Fibroblast of mammary gland (primary cell): ENCODE results near the gene ASXL3.

ENCODE experiments used
- DNase-seq: peaks from one replicate; pipeline ENCODE4 v3.0.0-alpha.2; 2010; ENCODE audit warnings: low read depth
- H3K4me3 ChIP-seq: 2 replicates; pipeline ENCODE4 v1.5.1; 2011; ENCODE audit warnings: low read depth, mild to moderate bottlenecking, low read length, moderate library complexity; ENCODE audit not compliant: control insufficient read depth
- TF ChIP-seq, protein P1 (sequence below): conservative IDR thresholded peaks from 2 replicates; pipeline ENCODE4 v1.5.1; 2011; ENCODE audit warnings: low read depth, low read length, inconsistent platforms; ENCODE audit not compliant: control insufficient read depth, insufficient read depth

The ASXL3 gene

DNA sequence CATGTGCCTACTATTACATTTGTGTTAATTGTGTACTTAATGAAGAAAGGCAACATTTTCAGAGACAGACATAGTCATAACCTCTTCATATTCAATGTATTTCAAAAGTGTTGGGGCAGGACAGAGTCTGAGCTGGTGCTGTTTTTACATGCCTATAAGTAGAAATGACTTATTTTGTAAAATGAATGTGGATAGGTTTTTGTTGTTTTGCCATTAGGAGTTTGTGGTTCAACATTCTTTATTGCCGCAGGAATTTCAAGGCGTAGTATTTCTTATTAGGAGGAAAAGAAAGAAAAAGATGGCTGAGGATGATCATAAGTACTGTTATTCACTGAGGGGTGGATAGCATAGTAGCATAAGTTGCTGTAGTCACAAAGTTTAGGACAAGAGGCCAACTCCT lies 21.2 kb upstream of the ASXL3 start:
- TF ChIP-seq, protein P1, sequence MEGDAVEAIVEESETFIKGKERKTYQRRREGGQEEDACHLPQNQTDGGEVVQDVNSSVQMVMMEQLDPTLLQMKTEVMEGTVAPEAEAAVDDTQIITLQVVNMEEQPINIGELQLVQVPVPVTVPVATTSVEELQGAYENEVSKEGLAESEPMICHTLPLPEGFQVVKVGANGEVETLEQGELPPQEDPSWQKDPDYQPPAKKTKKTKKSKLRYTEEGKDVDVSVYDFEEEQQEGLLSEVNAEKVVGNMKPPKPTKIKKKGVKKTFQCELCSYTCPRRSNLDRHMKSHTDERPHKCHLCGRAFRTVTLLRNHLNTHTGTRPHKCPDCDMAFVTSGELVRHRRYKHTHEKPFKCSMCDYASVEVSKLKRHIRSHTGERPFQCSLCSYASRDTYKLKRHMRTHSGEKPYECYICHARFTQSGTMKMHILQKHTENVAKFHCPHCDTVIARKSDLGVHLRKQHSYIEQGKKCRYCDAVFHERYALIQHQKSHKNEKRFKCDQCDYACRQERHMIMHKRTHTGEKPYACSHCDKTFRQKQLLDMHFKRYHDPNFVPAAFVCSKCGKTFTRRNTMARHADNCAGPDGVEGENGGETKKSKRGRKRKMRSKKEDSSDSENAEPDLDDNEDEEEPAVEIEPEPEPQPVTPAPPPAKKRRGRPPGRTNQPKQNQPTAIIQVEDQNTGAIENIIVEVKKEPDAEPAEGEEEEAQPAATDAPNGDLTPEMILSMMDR, result no peak
- no peak overlapping the region for H3K4me3 ChIP-seq
- DNase-seq, result no peak

DNA sequence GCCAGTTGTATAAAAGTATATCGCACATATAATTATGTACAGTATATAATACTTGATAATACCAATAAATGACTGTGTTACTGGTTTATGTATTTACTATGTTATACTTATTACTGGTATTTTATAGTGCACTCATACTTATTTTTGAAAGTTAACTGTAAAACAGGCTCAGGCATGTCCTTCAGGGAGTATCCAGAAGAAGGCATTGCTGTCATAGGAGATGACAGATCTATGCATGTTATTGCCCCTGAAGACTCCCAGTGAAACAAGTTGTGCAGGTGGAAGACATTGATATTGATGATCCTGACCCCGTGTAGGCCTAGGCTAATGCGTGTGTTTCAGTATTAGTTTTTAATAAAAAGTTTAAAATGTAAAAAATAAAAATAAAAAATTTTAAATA lies 20.3 kb upstream of the ASXL3 start:
- no peak overlapping the region for H3K4me3 ChIP-seq
- no peak for DNase-seq

DNA sequence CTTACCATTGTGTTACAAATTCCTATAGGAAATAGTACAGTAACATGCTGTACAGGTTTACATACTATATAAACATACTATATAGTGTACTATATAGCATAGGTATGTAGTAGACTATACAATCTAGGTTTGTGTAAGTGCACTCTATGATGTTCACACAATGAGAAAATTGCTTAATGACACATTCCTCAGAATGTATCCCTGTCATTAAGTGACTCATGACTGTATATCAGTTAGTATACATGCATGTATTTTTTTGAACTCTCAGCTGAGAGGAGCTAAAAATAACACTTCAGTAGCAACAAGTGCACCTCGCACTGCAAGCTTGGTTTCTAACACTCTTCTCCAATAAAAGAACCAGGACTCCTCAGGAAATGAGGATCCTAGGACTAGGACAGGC lies 19.5 kb upstream of the ASXL3 start:
- H3K4me3 ChIP-seq, result no peak overlapping the region
- TF ChIP-seq, protein P1, result no peak
- no peak for DNase-seq

More for the DNA sequence above, 20.3 kb upstream of the ASXL3 start:
- TF ChIP-seq, protein P1, result no peak

DNA sequence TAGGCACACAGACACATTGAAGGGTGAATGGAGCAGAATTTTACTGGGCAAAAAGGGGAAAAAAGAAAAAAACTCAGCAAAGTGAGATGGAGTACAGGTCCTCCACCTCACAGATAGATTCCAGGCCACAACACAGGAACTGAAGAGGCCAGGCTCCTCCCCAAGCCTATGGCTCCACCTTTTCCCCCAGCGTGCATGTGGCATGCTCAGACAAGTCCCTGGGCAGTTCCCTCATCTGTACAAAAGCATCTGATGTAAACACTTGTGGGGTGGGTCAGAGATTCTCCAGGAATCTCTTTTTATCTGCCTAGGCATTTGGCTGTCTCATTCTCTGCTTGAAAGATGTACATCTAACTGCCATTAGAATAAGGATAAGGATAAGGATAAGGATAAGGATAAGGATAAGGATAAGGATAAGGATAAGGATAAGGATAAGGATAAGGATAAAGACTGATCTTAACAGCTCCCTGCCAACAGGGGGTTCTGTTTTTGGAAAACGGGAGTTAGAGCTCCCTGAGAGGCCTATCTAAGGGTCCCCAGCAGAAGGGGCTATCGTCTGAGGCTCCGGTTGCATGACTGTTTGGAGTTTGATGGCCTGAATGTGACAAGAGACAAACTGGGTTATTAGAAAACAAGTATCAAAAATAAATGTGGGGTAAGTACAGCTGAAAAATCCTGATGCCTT lies 17.2 kb upstream of the ASXL3 start:
- H3K4me3 ChIP-seq, result no peak overlapping the region
- peak; percentile 54 for DNase-seq
- TF ChIP-seq, protein P1, result no peak

DNA sequence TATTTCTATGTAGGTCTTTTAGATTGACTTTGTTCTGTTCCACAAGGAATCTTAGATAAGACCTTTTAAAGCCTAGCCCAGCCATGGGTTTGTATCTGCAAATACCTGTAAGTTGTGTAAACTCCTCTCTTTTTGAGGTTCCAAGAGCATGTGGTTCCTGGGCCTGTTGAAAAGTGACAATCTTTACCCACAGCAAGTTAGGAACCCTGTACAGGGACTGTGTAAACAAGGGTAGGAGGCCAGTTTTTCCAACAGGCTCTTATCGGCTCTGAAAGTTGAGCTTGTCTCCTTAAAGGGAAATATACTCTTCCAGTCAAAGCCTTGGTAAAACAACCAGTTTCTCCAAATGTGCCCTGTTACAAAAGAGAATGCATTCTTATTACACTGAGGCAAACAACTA lies 15.3 kb upstream of the ASXL3 start:
- H3K4me3 ChIP-seq, result no peak overlapping the region
- TF ChIP-seq, protein P1, result no peak
- DNase-seq, result no peak

DNA sequence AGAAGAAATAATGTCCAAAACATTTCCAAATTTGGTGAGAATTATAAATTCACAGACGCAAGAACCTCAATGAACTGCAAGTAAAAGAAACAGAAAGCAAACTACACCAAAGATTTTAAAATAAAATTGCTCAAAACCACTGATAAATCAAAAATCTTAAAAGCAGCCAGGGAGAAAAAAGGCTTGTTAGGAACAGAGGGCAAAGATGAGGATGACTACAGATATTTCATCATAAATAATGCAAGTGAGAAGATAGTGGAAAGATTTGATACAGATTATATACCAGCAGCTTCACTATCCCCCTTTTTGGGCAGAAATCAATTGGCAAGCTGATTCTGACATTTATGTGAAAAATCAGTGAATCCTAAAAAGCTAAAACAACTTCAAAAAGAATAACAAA lies 10.3 kb upstream of the ASXL3 start:
- TF ChIP-seq, protein P1, result no peak
- H3K4me3 ChIP-seq, result no peak overlapping the region

More for the DNA sequence above, 10.3 kb upstream of the ASXL3 start:
- no peak for DNase-seq
